22Rv1 (cell line): ENCODE measurements around the gene CDH22.

Source experiments
- H3K27ac ChIP-seq: fragments of 450-650 bp; 2 replicates; pipeline ENCODE4 v1.5.1; 2017
- CTCF ChIP-seq: fragments of 450-650 bp; IDR thresholded peaks from 2 replicates; pipeline ENCODE4 v1.5.1; 2017; ENCODE audit warnings: mild to moderate bottlenecking
- ZFX ChIP-seq: fragments of 450-650 bp; IDR thresholded peaks from 2 replicates; pipeline ENCODE4 v1.6.1; 2017; ENCODE audit warnings: antibody characterized with exemption, borderline replicate concordance

The CDH22 gene

DNA sequence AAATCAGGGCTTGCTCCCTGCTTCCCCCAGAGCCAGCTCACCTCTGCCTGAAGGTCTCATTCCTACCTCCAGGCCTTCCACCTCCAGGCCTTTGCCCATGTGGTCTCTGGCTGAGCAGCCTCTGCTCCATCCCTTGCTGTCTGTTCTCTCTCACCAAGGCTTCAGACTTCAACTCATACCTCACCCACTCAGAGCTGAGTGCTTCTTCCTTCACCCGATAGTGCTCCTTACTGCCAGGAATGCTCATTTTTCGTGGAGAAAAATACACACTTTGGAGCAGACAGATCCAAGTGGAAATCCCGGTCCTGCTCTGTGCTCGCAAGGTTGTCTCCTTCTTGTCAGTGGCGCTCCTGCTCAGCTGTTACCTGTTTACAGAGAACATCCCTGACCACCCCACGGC is 7.0 kb upstream of the CDH22 start:
- no peak overlapping the region for H3K27ac ChIP-seq
- TF ChIP-seq CTCF (no peak), ZFX (no peak)

- H3K27ac ChIP-seq = no peak overlapping the region
- no peak for TF ChIP-seq ZFX
- no peak for TF ChIP-seq CTCF
Measured at GRCh38 chr20:46312945-46313861, 4.9 kb upstream of the CDH22 start.

DNA sequence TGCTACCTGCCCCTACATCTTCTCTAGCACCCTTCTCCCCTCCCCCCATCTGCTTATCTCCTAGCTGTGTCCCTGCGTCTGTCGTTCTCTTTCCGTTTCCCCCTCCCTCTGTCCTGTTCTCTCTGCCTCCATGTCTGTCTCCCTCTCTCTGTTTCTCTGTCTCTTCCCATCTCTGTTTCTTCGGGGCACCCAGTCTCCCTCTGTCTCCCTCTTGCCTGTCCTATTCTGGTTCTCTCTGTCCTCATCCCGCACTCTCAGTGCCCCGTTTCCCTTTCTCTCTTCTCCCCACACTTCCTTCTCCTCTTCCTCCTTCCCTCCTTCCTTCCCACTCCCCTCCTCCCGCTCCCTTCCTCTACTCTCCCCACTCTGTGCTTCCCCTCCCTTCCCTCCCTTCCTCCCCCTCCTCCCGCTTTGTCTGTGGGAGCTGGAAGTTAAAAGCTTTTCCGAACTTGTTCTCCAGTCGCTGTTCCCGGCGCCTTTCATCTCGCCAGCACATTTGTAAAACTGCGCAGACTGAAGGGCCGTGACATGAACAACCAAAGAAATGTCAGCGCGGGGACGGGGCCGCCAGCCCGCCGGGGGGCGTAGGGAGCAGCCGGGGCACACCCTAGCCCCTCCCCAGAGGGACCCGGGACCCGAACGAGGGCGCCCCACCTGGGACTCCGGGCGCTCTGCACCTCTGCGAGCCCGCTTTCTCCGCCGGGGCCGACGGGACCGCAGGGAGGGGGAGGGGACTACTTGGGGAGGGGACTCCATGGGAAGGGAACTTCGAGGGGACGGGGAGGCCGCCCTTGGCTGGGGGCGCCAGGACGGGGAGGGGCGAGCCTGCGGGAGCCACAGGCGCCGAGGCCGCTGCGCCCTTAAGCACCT is 4.0 kb upstream of the CDH22 start:
- H3K27ac ChIP-seq = no peak overlapping the region
- TF ChIP-seq ZFX (no peak), CTCF (peak; percentile 11; the same call in 1 of the 2 replicates)

- TF ChIP-seq CTCF (no peak), ZFX (no peak)
- no peak overlapping the region for H3K27ac ChIP-seq
Measured at GRCh38 chr20:46311719-46312074, 3.4 kb upstream of the CDH22 start.

DNA sequence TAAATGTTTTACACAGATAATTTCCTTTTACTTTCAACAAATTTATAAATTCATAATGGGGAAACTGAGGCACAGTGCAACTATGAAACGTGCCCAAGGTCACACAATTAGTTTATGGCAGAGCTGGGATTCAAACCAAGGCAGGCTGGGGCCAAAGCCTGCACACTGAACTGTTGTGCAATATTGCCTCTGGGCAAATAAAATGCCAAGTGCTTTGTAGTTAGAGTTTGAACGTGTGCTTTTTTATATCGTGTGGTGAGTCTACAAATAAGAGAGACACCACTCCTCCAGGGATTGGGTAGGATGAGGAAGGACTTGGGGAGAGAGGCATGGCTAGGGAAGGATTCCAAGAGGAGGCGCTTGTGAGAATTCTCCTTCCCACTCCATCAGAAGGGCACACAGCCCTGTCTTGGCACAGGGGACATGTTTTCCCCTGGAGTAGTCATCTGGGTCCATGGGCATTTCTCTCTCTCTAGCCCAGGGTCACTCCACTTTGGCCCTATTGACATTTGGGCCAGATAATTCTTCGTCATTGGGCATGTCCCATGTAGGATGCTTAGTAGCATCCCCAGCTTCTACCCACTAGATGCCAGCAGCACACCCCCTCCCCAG is 2.8 kb upstream of the CDH22 start:
- TF ChIP-seq CTCF (no peak), ZFX (no peak)
- no peak overlapping the region for H3K27ac ChIP-seq

DNA sequence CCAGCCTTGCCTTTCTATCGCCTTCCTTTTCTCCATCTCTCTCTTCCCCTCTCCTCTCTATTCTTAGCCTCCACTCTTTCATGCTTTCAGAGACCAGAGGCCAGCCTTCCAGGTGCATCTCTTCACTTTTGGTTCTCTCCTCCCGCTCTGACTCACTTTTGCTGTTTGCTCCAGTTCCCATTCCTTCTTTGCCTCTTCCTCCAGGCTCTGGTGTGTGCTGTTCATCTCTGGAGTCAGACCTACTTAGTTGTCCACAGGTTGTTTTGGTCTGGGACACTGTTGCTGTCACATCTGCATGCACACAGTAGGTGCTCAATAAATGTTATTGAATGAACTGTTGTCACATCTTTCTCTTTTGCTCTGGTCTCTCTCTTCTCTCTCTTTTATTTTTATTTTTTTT is 1.6 kb upstream of the CDH22 start:
- H3K27ac ChIP-seq = no peak overlapping the region
- no peak for TF ChIP-seq ZFX
- no peak for TF ChIP-seq CTCF

- H3K27ac ChIP-seq = no peak overlapping the region
- no peak for TF ChIP-seq ZFX
- no peak for TF ChIP-seq CTCF
Measured at GRCh38 chr20:46307999-46308257, 370 bp downstream of the CDH22 start.
